Measurements from ENCODE around the gene RPL13A. TPM values are rescaled to one million over a fixed set of nuclear protein-coding genes. Genes with fewer than 3 reads are reported as not detected.

The RPL13A gene
- total RNA-seq (ENCODE audit: low replicate concordance) = 2,053 and 3,348 TPM in 2 replicates

DNA sequence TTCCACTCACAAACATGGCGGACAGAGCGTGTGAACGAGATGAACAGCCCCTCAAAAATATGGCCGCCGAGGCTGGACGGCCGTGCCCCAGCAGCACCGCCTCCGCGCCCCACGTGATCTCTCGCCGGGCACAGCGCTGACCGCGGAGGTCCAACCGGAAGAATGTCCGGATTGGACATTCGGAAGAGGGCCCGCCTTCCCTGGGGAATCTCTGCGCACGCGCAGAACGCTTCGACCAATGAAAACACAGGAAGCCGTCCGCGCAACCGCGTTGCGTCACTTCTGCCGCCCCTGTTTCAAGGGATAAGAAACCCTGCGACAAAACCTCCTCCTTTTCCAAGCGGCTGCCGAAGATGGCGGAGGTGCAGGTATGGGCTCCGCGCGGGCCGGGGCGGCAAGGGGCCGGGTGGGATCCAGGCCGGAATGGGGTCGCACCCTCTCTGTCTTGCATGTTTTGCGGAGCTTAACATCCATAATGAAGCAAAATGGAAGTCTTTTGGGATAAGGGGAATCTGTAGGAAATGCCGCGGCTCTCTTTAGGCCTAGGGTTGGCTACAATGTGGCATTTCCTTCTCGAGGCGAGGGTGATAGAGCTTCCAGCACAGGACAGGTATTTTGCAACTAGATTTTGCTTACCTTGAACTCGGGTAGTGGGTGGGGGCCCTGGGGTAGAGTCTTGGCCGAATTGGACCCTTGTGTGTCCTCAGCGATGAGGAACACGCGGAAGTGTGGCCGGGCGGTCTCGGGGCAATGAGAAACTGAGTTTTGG, at the start of gene RPL13A:
TSS of gene RPL13A (plus strand) at position 332 of the 769 bp plus-strand sequence. CDS start at position 354, 22 bp downstream.
- Histone ChIP-seq H3F3A (ENCODE audit: low read depth) (peaks cover 56% of the 10 kb centered on the region), H3K4me3 (peak within 1 kb of the TSS; percentile 97), H3K4me1 (peaks cover 9% of the 10 kb centered on the region), H3K4me2 (peak within 1 kb of the TSS; percentile 99), H4K20me1 (ENCODE audit: low read depth) (peaks cover 42% of the 10 kb centered on the region), H3K79me2 (ENCODE audit: low read depth) (peaks cover 37% of the 10 kb centered on the region), H3K27me3 (no peaks in the 10 kb centered on the region), H3K9me3 (ENCODE audit: low read depth) (no peaks in the 10 kb centered on the region), H3K9ac (peak within 1 kb of the TSS; percentile 99), H3K27ac (peak within 1 kb of the TSS; percentile 87), H3K36me3 (peaks cover 4% of the 10 kb centered on the region), H2AFZ (replicated peaks) (no peak within 1 kb of the TSS)
- H3K27ac Mint-ChIP-seq = peak within 1 kb of the TSS; percentile 98
- H3K9me3 Mint-ChIP-seq = no peaks in the 10 kb centered on the region
- peaks cover 26% of the 10 kb centered on the region for H3K4me1 Mint-ChIP-seq
- H3K4me3 Mint-ChIP-seq = peak within 1 kb of the TSS; percentile 98
- H3K36me3 Mint-ChIP-seq = peaks cover 27% of the 10 kb centered on the region
- peak; percentile 100 for DNase-seq (ENCODE audit: low spot score)
- TF ChIP-seq EZH2phosphoT487 (IDR thresholded peaks at IDR 0.05) = no peak
- TF ChIP-seq EZH2 (IDR thresholded peaks at IDR 0.05) = no peak
- TF ChIP-seq, protein P1, sequence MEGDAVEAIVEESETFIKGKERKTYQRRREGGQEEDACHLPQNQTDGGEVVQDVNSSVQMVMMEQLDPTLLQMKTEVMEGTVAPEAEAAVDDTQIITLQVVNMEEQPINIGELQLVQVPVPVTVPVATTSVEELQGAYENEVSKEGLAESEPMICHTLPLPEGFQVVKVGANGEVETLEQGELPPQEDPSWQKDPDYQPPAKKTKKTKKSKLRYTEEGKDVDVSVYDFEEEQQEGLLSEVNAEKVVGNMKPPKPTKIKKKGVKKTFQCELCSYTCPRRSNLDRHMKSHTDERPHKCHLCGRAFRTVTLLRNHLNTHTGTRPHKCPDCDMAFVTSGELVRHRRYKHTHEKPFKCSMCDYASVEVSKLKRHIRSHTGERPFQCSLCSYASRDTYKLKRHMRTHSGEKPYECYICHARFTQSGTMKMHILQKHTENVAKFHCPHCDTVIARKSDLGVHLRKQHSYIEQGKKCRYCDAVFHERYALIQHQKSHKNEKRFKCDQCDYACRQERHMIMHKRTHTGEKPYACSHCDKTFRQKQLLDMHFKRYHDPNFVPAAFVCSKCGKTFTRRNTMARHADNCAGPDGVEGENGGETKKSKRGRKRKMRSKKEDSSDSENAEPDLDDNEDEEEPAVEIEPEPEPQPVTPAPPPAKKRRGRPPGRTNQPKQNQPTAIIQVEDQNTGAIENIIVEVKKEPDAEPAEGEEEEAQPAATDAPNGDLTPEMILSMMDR (IDR thresholded peaks at IDR 0.05) = no peak
- peaks cover 4% of the 10 kb centered on the region for H3K27me3 Mint-ChIP-seq (ENCODE audit: insufficient read depth, low read depth)

DNA sequence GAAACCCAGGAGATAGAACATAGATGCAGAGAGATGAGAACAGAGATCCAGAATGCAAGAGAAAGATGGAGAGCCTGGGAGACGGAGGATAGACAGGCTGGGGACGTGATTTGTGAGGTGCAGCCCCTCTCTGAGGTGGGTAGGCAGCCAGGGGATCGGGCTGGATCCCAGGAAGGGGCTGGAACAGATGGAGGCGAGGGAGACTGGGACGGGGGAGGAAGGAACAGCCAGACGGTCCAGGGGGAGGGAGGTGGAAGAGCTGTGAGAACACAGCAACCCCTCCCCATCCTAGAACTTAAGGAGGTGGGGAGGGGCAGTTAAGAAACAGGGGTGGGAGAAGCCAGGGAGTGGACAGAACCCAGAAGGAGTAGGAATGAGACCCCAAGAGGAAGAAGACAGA, 49.1 kb upstream of the RPL13A start:
- Histone ChIP-seq H3F3A (ENCODE audit: low read depth) (peaks cover 44% of the 10 kb centered on the region), H3K4me1 (peaks cover 8% of the 10 kb centered on the region), H3K4me3 (no peak overlapping the region), H3K27me3 (peaks cover 94% of the 10 kb centered on the region), H3K79me2 (ENCODE audit: low read depth) (no peaks in the 10 kb centered on the region), H3K36me3 (no peaks in the 10 kb centered on the region), H4K20me1 (ENCODE audit: low read depth) (peaks cover 6% of the 10 kb centered on the region), H3K27ac (no peak overlapping the region), H3K9ac (no peak overlapping the region), H2AFZ (replicated peaks) (no peak overlapping the region), H3K9me3 (ENCODE audit: low read depth) (no peaks in the 10 kb centered on the region), H3K4me2 (no peak overlapping the region)
- Mint-ChIP-seq H3K4me3 (no peak overlapping the region), H3K36me3 (peaks cover 2% of the 10 kb centered on the region), H3K27me3 (ENCODE audit: insufficient read depth, low read depth) (peaks cover 76% of the 10 kb centered on the region), H3K27ac (no peak overlapping the region), H3K9me3 (peaks cover 2% of the 10 kb centered on the region), H3K4me1 (peaks cover 25% of the 10 kb centered on the region)
- TF ChIP-seq, protein P1 (IDR thresholded peaks at IDR 0.05) = no peak
- TF ChIP-seq EZH2phosphoT487 (IDR thresholded peaks at IDR 0.05) (no peak), EZH2 (IDR thresholded peaks at IDR 0.05) (no peak)
- no peak for DNase-seq (ENCODE audit: low spot score)

DNA sequence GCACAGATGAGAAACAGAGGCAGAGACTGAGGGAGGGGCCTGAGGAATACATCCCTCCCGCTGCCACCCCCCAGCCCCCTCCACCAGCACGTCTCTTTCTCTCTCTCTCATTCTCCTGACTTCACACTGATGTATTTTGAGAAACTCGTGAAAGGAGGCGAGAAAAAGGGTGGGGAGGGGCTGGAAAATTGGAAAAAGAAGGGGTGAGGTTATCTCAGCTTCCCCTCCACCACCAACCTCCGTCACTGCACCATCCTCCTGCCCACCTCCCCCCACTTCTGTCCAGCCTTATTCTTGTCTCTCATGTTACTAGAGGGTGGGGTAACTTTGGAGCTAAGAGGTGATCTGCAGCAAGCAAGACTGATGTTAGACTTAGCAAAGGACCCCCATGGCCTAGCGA, 47.6 kb upstream of the RPL13A start:
- Histone ChIP-seq H3K36me3 (no peaks in the 10 kb centered on the region), H4K20me1 (ENCODE audit: low read depth) (peaks cover 6% of the 10 kb centered on the region), H3K4me3 (no peak overlapping the region), H3K9me3 (ENCODE audit: low read depth) (no peaks in the 10 kb centered on the region), H3F3A (ENCODE audit: low read depth) (peaks cover 48% of the 10 kb centered on the region), H3K4me2 (no peak overlapping the region), H3K9ac (no peak overlapping the region), H3K79me2 (ENCODE audit: low read depth) (no peaks in the 10 kb centered on the region), H3K27me3 (peaks cover 78% of the 10 kb centered on the region), H2AFZ (replicated peaks) (no peak overlapping the region), H3K27ac (no peak overlapping the region), H3K4me1 (peaks cover 8% of the 10 kb centered on the region)
- Mint-ChIP-seq H3K36me3 (no peaks in the 10 kb centered on the region), H3K4me3 (peak overlapping the region; percentile 80), H3K9me3 (no peaks in the 10 kb centered on the region), H3K27me3 (ENCODE audit: insufficient read depth, low read depth) (peaks cover 72% of the 10 kb centered on the region), H3K27ac (no peak overlapping the region), H3K4me1 (peaks cover 25% of the 10 kb centered on the region)
- TF ChIP-seq, protein P1 (IDR thresholded peaks at IDR 0.05) = no peak
- TF ChIP-seq EZH2 (IDR thresholded peaks at IDR 0.05) = no peak
- no peak for TF ChIP-seq EZH2phosphoT487 (IDR thresholded peaks at IDR 0.05)
- no peak for DNase-seq (ENCODE audit: low spot score)
